GM21529 (cell line): ENCODE results near the gene MEF2A.
"Not testable (repeated sequence)": the region's sequence is repeated elsewhere in the genome, so short reads cannot be mapped to it uniquely, and the experiment has no call there.

Source experiments
- ATAC-seq: cut with Tn5 transposase; IDR thresholded peaks from one replicate; pipeline ENCODE4 v1.9.1; 2021; ENCODE audit not compliant: unreplicated experiment

MEF2A gene

DNA sequence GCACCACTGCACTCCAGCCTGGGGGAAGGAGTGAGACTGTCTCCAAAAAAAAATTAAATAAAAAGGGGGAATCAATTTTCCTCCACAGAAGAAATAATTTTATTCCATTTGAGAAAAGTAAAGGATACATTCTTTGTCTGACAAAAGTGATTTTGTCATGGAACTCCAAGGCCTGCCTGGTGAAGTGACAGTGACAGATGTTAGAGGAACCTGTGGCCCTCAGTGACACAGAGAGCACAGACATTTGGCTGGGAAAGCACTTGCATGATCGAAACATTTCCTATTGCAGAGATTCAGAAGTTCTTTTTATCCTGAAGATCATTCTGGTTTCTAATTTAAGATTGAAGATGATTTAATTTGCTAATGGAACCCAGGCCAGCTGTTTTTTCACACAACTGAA, 161.5 kb downstream of the MEF2A start:
- ATAC-seq: no peak

DNA sequence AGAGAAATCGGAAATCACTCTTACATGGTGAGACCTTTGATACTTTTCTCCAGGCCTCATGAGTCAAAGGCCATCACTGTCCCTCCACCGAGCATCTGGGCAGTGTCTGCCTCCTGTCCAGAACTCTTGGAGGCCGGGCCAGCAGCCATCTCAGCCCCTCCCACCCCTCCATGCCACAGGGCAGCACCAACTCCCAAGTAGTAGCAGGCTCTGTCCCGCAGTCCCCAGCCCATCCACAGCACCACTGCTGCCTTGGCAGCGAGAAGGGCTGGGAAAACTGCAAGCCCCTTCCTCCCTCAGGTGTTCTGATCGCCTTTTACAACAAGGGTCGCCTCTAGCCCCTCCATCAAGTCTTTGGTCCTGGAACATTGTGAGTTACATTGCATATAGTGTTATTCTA, 161.9 kb downstream of the MEF2A start:
- no peak for ATAC-seq

DNA sequence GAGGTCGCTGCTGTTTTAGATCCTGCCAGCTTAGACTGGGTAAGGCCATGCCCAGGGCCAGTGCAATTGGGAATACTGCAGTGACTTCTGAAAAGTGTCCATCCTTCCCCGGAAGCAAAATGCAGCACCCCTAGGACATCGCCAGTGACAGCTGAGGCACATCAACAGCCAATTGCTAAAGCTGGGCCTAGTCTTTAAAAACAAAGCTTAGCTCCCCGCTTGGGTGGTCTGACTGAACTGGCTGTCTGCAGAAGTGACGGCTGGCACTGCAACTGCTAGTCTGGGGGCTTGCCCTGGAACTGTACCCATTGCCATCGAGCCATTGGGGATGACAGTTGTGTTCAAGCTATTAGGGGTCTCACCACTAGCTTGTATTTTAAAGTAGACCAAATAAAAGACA, 163.1 kb downstream of the MEF2A start:
- ATAC-seq: no peak

DNA sequence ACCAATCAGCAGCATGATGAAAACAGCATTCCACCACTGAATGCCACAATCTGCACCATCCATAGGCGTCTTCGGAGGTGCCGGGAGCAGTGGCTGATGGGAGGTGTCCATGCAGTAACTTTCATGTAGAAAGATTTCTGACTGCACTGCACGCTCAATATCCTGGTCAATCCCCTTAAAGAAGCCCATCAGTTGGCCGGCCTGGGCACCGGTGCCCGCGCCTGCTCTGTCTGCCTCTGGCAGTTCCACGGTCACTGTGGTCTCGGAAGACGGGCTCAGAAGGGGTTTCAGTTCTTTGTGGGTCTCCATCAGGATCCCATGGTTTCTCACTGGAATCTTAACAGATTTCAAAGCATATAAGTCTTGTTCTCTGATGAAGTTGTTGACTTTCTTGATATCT, 163.5 kb downstream of the MEF2A start:
- no peak for ATAC-seq

DNA sequence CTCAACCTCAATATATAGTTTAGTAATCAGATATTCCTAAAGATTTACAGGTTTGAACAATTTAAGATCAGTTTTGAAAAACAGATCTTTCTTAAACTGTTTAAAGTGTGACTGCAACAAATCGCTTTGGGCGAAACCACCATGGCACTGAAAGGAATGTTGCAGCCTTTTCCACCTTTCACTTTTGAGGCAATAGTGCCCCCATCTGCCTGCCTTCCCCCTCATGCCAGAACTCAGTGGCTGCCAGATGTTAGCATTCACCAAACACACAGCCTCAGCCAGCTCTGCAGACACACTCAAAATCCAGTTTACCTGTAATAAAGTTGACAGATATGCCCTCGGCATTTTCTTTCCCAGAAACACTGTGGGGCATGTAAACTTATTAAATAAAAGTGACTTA, 164.1 kb downstream of the MEF2A start:
- ATAC-seq: no peak

DNA sequence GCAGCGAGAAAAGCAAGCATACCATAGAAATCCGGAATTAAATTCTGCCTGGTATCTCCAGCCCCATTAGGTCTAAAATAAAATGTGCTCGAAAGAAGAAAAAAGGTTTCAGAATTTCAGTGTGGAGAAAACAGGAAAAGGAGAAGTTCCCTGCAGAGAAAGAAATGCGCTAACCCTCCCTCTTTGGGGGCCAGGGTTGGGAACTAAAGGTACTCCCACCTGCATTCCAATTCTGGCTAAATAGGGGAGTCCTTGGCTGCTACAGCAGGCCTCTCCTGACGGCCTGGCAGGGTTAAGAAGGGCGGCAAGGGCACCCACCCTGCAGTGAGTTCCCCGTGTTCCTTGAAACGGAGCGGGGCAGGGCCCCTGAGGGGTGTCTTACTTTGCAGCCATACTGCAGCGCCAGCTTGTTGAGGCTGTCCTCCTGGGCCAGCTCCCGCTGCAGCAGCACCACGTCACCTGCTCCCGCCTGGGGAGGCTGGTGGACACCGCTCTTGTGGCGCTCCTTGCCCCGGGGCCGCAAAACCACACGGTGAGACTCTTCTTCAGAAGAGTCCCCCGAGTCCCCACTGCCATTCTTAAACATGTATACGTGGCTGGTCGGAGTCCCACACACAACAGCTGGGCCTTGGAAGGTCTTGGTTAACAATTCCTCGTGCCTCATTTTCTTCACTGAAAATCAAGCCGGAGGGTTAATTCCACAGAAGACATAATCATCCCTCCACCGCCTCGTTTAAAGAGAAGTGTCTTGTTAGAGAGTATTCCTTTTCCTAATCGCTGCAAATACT, 165.7 kb downstream of the MEF2A start:
- no peak for ATAC-seq

DNA sequence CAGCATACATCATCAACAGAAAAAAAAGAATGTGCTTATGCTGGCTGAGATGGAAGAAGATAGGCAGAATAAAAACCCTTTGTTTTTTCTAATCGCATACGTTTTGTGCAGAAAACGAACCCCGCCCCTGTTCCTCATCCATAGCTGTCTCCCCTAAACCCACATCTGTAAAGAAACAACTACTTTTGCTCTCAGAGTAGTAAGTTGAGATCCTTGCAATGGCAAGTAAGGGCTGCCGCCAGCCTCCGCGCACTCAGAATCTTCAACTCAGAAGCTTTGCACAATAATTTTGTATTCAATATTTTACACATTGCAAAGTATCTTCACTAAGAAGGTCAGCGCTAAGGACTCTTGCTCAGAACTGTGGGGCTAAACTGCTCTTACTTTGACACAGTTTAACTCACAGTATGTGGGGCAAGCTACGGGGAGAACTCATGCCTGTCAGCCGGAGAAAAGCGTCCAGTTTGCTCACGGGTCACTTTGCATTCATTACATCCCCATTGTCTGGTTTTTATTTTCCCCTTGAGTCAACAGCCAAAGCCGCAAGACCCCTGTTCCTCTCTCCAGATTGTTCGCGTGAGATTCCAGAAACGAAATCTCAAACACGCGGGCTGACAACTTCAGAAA, 166.5 kb downstream of the MEF2A start:
- no peak for ATAC-seq

DNA sequence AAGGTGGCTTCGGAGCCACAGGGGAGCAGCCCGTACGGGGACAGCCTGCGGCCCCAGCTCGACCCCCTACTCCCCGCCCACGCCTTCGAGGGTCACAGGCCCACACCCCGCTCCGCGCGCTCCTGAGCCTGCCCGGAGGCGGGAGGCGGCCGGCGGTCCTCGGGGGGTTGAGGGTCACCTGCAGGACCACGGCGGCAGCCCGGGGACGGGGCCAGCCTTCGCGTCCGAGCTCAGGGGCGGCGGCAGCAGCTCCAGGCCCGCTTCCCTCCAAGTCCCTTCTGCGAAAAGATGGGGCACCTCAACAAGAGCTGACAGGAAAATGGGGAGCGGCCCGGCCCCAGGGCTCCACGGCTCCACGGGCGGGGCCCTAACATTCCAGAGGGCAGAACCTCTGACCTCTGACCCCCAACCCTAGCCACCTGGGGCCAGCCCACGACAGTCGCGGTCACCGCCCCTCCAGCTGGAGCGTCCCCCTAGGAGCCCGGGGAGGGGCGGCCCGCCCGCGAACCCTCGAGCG, 167.0 kb downstream of the MEF2A start:
- ATAC-seq: peak; percentile 21

DNA sequence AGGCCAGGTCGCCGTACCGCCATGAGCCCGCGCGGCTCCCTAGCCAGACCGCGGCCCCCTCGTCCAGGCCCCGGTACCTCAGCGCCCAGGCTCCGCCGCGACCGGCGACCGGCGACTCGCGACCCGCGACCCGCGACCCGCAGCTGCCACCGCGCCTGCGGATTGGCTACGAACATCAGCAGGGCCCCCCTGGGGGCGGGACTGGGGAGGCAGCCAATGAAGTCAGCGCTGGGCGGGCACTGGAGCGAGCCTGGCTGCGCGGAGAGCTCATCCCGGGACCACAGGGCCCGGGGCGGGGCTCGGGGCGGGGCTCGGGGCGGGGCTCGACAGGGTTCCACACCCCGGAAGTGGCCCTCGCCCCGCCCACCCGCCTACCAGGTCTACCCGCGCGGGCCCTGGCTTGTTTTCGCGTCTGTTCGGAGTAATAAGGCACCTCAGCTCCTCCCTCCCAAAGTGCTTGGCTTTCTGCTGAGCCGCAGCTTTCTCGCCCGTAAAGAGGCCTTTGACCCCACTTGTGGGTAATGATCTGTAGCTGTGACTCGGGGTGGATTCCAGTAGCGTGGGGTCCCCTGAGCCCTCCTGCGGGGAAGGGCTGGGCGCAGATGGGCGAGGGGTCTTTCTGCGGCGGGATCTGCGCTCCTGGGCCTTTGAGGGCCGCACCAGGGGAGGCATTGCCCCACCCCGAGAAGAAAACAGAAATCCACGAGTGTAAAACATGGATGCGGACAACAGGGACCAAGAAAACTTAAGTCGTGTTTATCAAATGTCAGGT, 167.7 kb downstream of the MEF2A start, which contains the start of gene LYSMD4:
Gene LYSMD4 (minus strand): TSS at position 170 of the 772 bp plus-strand sequence. CDS start 1,438 bp downstream, outside the sequence.
- ATAC-seq: peak; percentile 99

DNA sequence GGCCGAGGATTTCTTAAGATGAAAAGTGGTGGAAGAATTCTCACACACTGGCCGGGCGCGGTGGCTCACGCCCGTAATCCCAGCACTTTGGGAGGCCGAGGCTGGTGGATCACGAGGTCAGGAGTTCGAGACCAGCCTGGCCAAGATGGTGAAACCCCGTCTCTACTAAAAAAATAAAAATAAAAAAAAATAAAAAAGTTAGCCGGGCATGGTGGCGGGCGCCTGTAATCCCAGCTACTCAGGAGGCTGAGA, 168.2 kb downstream of the MEF2A start:
- ATAC-seq: not testable (repeated sequence)

DNA sequence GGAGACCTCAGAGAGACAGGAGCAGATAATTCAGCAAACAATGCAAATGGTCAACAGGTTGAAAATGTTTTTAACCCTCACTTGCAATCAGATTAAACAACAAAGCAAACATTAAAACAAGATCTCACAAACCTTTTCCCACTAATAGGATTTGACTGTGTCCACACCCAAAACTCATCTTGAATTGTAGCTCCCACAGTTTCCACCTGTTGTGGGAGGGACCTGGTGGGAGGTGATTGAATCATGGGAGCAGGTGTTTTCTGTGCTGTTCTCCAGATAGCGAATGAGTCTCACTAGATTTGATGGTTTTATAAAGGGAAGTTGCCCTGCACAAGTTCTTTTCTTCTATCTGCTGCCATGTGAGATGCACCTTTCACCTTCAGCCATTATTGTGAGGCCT, 168.8 kb downstream of the MEF2A start:
- no peak for ATAC-seq

DNA sequence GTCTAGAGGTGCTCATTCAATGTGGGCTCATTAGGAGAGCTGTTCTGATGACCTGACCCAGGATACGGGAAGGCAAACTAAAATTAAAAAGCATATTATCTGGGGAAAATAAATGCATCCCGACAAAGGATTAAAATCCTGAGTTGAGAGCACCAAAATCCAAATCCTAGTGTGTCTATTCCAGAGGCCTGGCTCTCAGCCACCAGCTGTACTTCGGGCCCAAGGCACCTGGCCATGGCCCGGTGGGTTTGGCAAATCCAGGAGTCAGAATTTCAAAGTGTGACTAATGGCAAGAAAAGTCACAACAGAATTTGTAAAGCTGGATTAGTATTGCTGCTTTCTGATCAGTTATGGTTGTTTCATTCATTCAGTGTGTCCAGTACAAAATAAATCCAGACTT, 170.1 kb downstream of the MEF2A start:
- ATAC-seq: no peak

DNA sequence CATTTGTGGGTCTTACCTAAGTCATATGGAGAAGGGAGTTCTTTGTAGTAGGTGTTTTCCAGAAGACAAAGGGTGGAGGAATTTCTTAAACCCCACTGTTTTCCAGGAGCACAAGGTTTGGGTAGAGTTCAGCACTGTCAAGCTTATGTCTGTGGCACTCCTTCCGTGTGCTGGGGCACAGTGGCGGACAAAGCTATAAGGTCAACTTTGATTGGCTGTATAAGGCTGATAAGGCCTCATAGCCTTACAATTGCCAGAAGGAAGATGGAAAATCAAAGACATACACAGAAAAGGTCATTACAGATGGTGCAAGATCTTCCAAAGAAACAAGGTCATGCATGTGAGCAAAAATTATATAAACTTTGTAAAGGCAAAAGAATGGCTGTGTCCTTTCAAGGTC, 170.9 kb downstream of the MEF2A start:
- ATAC-seq: no peak

DNA sequence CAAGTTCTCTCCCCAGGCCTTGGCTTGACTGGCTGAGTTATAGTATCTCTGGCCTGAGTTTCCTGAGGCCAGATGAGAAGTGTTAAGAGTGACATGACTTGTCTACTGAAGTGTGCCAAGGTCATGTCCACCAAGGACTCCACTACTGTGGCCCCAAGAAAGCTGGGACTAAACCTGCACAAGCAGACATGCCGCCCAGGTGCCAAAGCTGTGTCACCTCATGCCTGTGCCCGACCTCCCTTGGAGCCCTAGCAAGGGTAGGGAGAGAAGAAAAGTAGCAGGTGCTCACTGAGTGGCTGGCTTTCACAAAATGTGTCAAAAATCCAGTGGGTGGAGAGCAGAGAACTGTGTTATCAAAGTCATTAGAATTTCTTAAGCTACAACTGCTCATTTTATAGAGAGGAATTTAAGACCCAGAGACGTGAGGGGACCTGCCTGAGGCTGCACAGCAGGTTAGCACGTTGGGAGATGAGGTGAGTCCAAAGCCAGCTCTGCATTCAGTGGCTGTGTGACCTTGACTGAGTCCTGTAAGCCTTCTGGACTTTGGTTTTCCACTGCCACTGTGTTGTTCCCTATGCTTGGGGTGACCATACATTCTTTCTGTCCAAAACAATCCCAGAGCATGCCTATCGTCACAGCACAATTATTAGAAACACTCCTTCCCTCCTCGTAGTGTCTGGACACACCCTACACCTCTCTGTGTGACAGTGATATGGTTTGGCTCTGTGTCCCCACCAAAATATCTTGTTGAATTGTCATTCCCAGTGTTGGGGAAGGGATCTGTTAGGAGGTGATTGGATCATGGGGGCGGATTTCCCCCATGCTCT, 172.4 kb downstream of the MEF2A start:
- ATAC-seq: no peak

DNA sequence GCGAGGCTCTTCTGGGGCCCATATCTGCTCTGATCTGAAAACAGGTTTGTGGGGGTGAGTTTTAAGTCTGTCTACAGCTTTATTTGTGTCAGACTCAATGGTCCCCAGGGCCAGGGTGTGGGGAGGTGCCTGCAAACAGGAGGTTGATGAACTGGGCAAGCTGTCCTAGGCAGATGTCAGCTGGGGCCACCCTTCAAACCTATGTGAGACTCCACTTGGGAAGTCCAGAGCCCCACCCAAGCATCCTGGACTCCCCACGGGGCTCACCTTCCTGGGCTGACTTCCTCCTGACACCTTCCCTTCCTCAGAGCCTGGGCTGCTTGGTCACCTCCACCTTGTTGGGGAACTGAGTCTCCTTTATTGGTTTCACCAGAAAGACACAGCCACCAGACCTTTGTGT, 176.1 kb downstream of the MEF2A start:
- ATAC-seq: no peak

DNA sequence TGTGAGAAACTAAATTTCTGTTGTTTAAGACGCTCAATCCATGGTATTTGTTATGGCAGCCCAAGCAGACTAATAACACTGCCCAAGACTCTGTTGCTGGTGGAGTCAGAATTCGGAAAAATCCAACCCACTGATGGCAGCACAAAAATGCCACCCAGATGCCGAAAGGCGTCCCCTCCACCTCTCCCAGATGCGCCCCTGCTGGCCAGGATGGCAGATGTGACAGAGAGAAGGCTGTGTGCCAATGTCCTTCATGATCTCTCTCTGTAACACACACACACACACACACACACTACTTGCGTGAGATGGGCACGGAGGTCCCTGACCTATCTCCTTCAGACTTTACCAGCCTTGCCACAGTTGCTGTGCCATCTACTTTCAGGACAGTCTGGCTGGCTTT, 178.4 kb downstream of the MEF2A start:
- no peak for ATAC-seq

DNA sequence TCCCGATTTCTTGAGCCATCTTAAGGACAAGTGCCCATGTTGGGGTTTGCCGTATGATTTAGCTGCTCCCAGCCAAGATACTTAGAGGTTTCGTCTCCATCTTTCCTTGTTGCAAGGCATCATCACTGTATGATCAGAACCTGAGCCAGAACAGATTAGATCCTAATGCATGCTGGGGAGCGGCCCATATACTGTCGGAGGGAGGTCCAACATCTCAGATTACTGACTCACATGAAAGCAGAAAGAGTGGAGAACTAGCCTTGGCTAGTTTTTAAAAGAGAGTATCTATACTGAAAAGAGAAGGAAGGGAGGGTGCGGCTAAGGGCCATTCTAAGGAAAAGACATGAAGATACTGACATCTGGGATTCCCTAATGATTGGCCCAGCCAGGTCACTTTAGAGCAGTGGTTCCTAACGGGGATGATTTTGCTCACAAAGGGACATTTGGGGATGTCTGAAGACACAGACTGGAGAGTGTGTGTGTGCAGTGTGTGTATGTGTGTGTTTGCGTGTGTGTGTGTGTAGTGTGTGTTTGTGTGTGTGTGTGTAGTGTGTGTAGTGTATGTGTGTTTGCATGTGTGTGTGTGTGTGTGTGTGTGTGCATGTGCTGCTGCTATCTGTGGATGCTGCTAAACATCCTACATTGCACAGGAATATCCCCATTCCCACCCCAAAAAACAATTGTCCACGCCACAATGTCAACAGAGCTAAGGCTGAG, 179.7 kb downstream of the MEF2A start:
- no peak for ATAC-seq

DNA sequence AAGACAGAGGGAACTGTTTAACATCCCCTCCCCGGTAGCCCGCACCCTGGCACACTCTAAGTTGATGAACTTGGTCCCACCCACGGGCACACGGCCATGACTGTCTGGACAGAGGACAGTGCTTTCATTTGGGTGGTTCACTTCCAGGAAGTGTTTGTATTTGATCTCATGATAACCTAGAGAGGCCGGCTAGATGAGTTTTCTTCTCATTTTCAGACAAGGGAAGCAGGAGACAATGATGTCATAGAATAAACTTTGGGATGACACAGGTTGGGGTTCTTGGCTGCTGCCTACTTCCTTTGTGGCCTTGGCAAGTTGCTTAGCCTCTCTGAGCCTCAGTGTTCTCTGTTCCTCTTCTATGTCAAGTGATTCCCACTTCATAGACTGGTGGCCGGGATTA, 183.6 kb downstream of the MEF2A start:
- no peak for ATAC-seq

DNA sequence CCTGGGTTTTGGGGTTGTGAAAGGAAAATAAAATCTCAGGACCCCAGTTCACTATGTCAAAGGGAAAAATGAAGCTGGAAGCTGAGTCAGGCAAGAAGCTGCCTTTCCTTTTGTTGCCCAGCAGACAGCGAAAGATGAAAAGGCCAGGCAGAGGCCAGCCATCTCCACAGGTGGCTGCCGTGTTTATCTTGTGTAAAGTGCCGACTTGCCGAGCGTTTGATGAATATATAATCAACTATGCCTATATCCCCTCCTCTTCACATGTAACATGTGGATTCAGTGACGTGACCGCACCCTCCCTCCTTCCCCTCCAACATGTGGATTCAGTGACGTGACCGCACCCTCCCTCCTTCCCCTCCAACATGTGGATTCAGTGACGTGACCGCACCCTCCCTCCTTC, 184.5 kb downstream of the MEF2A start:
- ATAC-seq: not testable (repeated sequence)

DNA sequence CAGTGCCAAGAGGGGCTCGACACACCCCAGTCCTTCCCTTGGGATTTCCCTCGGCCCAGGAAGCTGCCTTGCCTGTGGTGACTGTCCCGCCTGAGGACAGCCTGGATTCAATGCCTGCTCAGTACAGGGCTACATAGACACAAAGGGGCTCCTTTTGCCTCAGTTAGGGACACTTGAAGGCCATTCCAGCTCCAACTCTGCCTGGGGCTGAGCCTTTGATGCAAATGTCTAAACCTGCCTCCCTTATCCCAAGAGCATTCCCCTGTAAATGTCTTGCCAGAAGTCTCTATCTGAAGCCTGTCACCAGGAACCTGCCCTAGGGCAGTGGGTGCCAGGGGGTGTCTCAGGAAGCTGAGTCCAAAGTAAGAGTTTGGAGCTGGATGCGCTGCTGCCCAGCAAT, 186.8 kb downstream of the MEF2A start:
- ATAC-seq: no peak
